ENCODE measurements around the gene MIGA2. TPM values are rescaled to one million over a fixed set of nuclear protein-coding genes. Genes with fewer than 3 reads are reported as not detected.

Gene MIGA2
- total and polyA plus RNA-seq, 4 experiments from 2014 or later = 6.6 to 84.2 (median 46.1) TPM

- DNase-seq = no peak
- Histone ChIP-seq H3K27me3 (ENCODE audit: insufficient read depth, low read length) (no peaks in the 10 kb centered on the region), H3K27ac (ENCODE audit: low read depth, low read length) (no peak overlapping the region), H3K36me3 (ENCODE audit: insufficient read depth, low read length) (peaks cover 11% of the 10 kb centered on the region), H3K4me3 (ENCODE audit: low read length in 2 of 2) (no peak overlapping the region), H3K9me3 (ENCODE audit: control insufficient read depth in 1 of 2, low read length in 2 of 2) (no peaks in the 10 kb centered on the region), H3K4me1 (ENCODE audit: insufficient read depth, low read length) (peaks cover 61% of the 10 kb centered on the region)
- CTCF ChIA-PET (ENCODE audit: partially characterized antibody) = interaction anchor here (1.1 kb wide), 1 partner anchor 60 kb away, joined by 3 read pairs; no protein-coding TSS in a partner anchor
- Mint-ChIP-seq H3K36me3 (peaks cover 6 to 15% of the 10 kb centered on the region in 2 donors), H3K9me3 (no peaks in the 10 kb centered on the region), H3K27me3 (no peaks in the 10 kb centered on the region), H3K4me1 (peaks cover 14 to 54% (median 28%) of the 10 kb centered on the region in 4 donors), H3K27ac (peak overlapping the region; percentile 25 to 91 (median 83)), H3K4me3 (peak overlapping the region in 3 of 8 donors; percentile 28 to 58 (median 41))
- POLR2A ChIA-PET (ENCODE audit: partially characterized antibody) = interaction anchor here (1.7 kb wide), 1 partner anchor 9 kb away, joined by 7 read pairs; the partner anchor contains the start of gene DOLPP1
- intact Hi-C loops (cut with micrococcal nuclease) = no loop called here
Observed at GRCh38 chr9:129072171-129072570, 35.7 kb downstream of the MIGA2 start.

- intact Hi-C loops (cut with micrococcal nuclease) = no loop called here
- Mint-ChIP-seq H3K27me3 (no peaks in the 10 kb centered on the region), H3K4me1 (peaks cover 14 to 50% (median 26%) of the 10 kb centered on the region in 4 donors), H3K27ac (peak overlapping the region; percentile 63 to 96 (median 89)), H3K36me3 (peaks cover 4 to 10% of the 10 kb centered on the region in 2 donors), H3K9me3 (no peaks in the 10 kb centered on the region), H3K4me3 (peak overlapping the region; percentile 22 to 75 (median 55))
- POLR2A ChIA-PET (ENCODE audit: partially characterized antibody) = interaction anchor here (0.6 to 2.0 kb wide), 6 partner anchors 8 to 811 kb away, joined by 3 to 8 read pairs (median 4); partner anchors contain the start of genes DOLPP1 and MIGA2
- DNase-seq = peak in 4 of 5 donors; percentile 50 to 67 (median 61)
- no peak overlapping the region for H3K27ac ChIP-seq (ENCODE audit: low read depth, low read length)
- CTCF ChIA-PET (ENCODE audit: partially characterized antibody) = interaction anchor here (0.6 to 0.7 kb wide), 2 partner anchors 27 to 42 kb away, joined by 3 read pairs; no protein-coding TSS in a partner anchor
- H3K27me3 ChIP-seq (ENCODE audit: insufficient read depth, low read length) = no peaks in the 10 kb centered on the region
- H3K4me1 ChIP-seq (ENCODE audit: insufficient read depth, low read length) = peaks cover 55% of the 10 kb centered on the region
- no peaks in the 10 kb centered on the region for H3K9me3 ChIP-seq (ENCODE audit: control insufficient read depth in 1 of 2, low read length in 2 of 2)
- H3K36me3 ChIP-seq (ENCODE audit: insufficient read depth, low read length) = peaks cover 3% of the 10 kb centered on the region
- no peak overlapping the region for H3K4me3 ChIP-seq (ENCODE audit: low read length in 2 of 2)
Observed at GRCh38 chr9:129073404-129073803, 37.0 kb downstream of the MIGA2 start.

- Mint-ChIP-seq H3K27ac (peak overlapping the region in 6 of 7 donors; percentile 6 to 96 (median 73)), H3K36me3 (peaks cover 0 to 6% of the 10 kb centered on the region in 2 donors), H3K9me3 (peaks cover 0 to 2% (median 0%) of the 10 kb centered on the region in 8 donors), H3K27me3 (no peaks in the 10 kb centered on the region), H3K4me3 (peak overlapping the region in 1 of 8 donors; percentile 30), H3K4me1 (peaks cover 7 to 46% (median 20%) of the 10 kb centered on the region in 4 donors)
- ChIA-PET CTCF (ENCODE audit: partially characterized antibody) (interaction anchor here (0.7 kb wide), 1 partner anchor 27 kb away, joined by 3 read pairs; no protein-coding TSS in a partner anchor), POLR2A (ENCODE audit: partially characterized antibody) (interaction anchor here (0.6 to 2.0 kb wide), 6 partner anchors 8 to 811 kb away, joined by 3 to 8 read pairs (median 3); partner anchors contain the start of gene MIGA2)
- no peak overlapping the region for H3K27ac ChIP-seq (ENCODE audit: low read depth, low read length)
- no peak for DNase-seq
- H3K36me3 ChIP-seq (ENCODE audit: insufficient read depth, low read length) = no peaks in the 10 kb centered on the region
- no peak overlapping the region for H3K4me3 ChIP-seq (ENCODE audit: low read length in 2 of 2)
- intact Hi-C loops (cut with micrococcal nuclease) = no loop called here
- peaks cover 48% of the 10 kb centered on the region for H3K4me1 ChIP-seq (ENCODE audit: insufficient read depth, low read length)
- no peaks in the 10 kb centered on the region for H3K9me3 ChIP-seq (ENCODE audit: control insufficient read depth in 1 of 2, low read length in 2 of 2)
- H3K27me3 ChIP-seq (ENCODE audit: insufficient read depth, low read length) = no peaks in the 10 kb centered on the region
Observed at GRCh38 chr9:129074106-129074505, 37.7 kb downstream of the MIGA2 start.

- ChIA-PET CTCF (ENCODE audit: partially characterized antibody) (interaction anchor here (2.5 kb wide), 1 partner anchor 56 kb away, joined by 5 read pairs; no protein-coding TSS in a partner anchor), POLR2A (ENCODE audit: partially characterized antibody) (no interaction called here)
- Mint-ChIP-seq H3K9me3 (peaks cover 0 to 2% (median 0%) of the 10 kb centered on the region in 8 donors), H3K4me3 (no peak overlapping the region), H3K27me3 (no peaks in the 10 kb centered on the region), H3K36me3 (peaks cover 0 to 3% of the 10 kb centered on the region in 2 donors), H3K27ac (peak overlapping the region in 2 of 7 donors; percentile 52 to 62), H3K4me1 (peaks cover 7 to 39% (median 22%) of the 10 kb centered on the region in 4 donors)
- no peaks in the 10 kb centered on the region for H3K9me3 ChIP-seq (ENCODE audit: control insufficient read depth in 1 of 2, low read length in 2 of 2)
- H3K27ac ChIP-seq (ENCODE audit: low read depth, low read length) = no peak overlapping the region
- no peaks in the 10 kb centered on the region for H3K36me3 ChIP-seq (ENCODE audit: insufficient read depth, low read length)
- peaks cover 35% of the 10 kb centered on the region for H3K4me1 ChIP-seq (ENCODE audit: insufficient read depth, low read length)
- H3K27me3 ChIP-seq (ENCODE audit: insufficient read depth, low read length) = no peaks in the 10 kb centered on the region
- intact Hi-C loops (cut with micrococcal nuclease) = no loop called here
- no peak for DNase-seq
- H3K4me3 ChIP-seq (ENCODE audit: low read length in 2 of 2) = no peak overlapping the region
Observed at GRCh38 chr9:129075996-129076639, 39.7 kb downstream of the MIGA2 start.

- H3K27ac Mint-ChIP-seq = peak overlapping the region in 1 of 7 donors; percentile 52
- ChIA-PET CTCF (ENCODE audit: partially characterized antibody) (interaction anchor here (2.5 kb wide), 1 partner anchor 55 kb away, joined by 5 read pairs; no protein-coding TSS in a partner anchor), POLR2A (ENCODE audit: partially characterized antibody) (no interaction called here)
- no peaks in the 10 kb centered on the region for H3K36me3 ChIP-seq (ENCODE audit: insufficient read depth, low read length)
- intact Hi-C loops (cut with micrococcal nuclease) = no loop called here
- H3K9me3 Mint-ChIP-seq = peaks cover 0 to 2% (median 0%) of the 10 kb centered on the region in 8 donors
- no peaks in the 10 kb centered on the region for H3K27me3 ChIP-seq (ENCODE audit: insufficient read depth, low read length)
- H3K4me1 ChIP-seq (ENCODE audit: insufficient read depth, low read length) = peaks cover 34% of the 10 kb centered on the region
- H3K36me3 Mint-ChIP-seq = peaks cover 0 to 3% of the 10 kb centered on the region in 2 donors
- no peaks in the 10 kb centered on the region for H3K9me3 ChIP-seq (ENCODE audit: control insufficient read depth in 1 of 2, low read length in 2 of 2)
- H3K4me3 Mint-ChIP-seq = no peak overlapping the region
- H3K27me3 Mint-ChIP-seq = no peaks in the 10 kb centered on the region
- H3K27ac ChIP-seq (ENCODE audit: low read depth, low read length) = no peak overlapping the region
- no peak for DNase-seq
- no peak overlapping the region for H3K4me3 ChIP-seq (ENCODE audit: low read length in 2 of 2)
- H3K4me1 Mint-ChIP-seq = peaks cover 7 to 39% (median 22%) of the 10 kb centered on the region in 4 donors
Observed at GRCh38 chr9:129076640-129077037, 40.2 kb downstream of the MIGA2 start.

- no peak overlapping the region for H3K4me3 Mint-ChIP-seq
- no peak overlapping the region for H3K27ac Mint-ChIP-seq
- H3K4me1 Mint-ChIP-seq = peaks cover 6 to 39% (median 23%) of the 10 kb centered on the region in 4 donors
- Histone ChIP-seq H3K9me3 (ENCODE audit: control insufficient read depth in 1 of 2, low read length in 2 of 2) (no peaks in the 10 kb centered on the region), H3K27me3 (ENCODE audit: insufficient read depth, low read length) (no peaks in the 10 kb centered on the region), H3K4me3 (ENCODE audit: low read length in 2 of 2) (no peak overlapping the region), H3K27ac (ENCODE audit: low read depth, low read length) (no peak overlapping the region), H3K4me1 (ENCODE audit: insufficient read depth, low read length) (peaks cover 34% of the 10 kb centered on the region), H3K36me3 (ENCODE audit: insufficient read depth, low read length) (no peaks in the 10 kb centered on the region)
- H3K36me3 Mint-ChIP-seq = no peaks in the 10 kb centered on the region
- H3K9me3 Mint-ChIP-seq = peaks cover 0 to 4% (median 0%) of the 10 kb centered on the region in 8 donors
- H3K27me3 Mint-ChIP-seq = no peaks in the 10 kb centered on the region
- no peak for DNase-seq
- intact Hi-C loops (cut with micrococcal nuclease) = no loop called here
- ChIA-PET CTCF (ENCODE audit: partially characterized antibody) (interaction anchor here (2.5 kb wide), 1 partner anchor 54 kb away, joined by 5 read pairs; no protein-coding TSS in a partner anchor), POLR2A (ENCODE audit: partially characterized antibody) (interaction anchor here (1.2 kb wide), 1 partner anchor 33 kb away, joined by 3 read pairs; the partner anchor contains the start of genes CRAT and PTPA)
Observed at GRCh38 chr9:129077236-129077635, 40.8 kb downstream of the MIGA2 start.

Data from CD4-positive, alpha-beta memory T cell (primary cell).